ENCODE results near the gene PEPD.

Gene PEPD

DNA sequence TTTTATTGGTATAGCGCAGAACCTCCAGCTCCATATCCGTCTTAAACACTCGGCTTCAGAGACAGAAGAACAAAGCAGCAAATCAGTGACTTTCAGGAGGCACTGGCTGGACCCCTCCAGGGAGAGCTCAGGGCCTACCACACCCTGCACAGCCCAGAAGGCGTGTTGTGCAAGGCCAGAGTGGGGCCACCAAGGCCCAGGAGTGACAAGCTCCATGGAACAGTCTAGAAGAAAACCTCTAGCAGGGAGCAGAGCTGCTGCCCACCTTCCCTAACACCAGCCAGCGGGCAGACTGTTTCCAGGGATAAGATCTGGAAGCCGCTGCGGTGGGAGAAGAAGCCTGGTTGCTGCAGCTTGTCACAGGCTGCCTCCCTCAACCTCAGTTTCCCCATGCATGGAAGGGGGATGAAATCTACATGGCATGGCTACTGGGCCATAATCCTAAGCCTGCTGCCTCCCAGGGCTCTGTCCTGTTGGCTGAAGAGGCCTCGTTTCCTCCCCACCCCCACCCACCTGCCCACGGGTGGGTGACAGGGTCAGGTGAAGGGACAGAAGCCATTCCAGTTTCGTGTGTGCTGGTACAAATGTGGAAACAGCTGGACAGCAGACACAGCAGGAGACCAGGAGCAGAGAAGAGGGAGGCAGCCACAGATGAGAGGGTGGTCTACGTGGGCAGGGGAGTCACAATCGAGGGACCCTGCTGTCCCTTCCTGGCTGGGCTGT is 57.4 kb downstream of the PEPD start:
- POLR2A ChIA-PET, result no interaction called here
- DNase-seq (ENCODE audit: low read depth, low spot score), result no peak
- TF ChIP-seq CTCF (IDR thresholded peaks at IDR 0.05; ENCODE audit: insufficient read depth, low read length, missing control alignments), result no peak
- CTCF ChIA-PET, result interaction anchor here (1.2 to 1.9 kb wide), 2 partner anchors 9 to 34 kb away, joined by 5 to 9 read pairs; no protein-coding TSS in a partner anchor
- no peak overlapping the region for H3K4me3 ChIP-seq (ENCODE audit: low read depth, low read length)

- CTCF ChIA-PET, result interaction anchor here (1.2 to 1.9 kb wide), 2 partner anchors 10 to 33 kb away, joined by 5 to 9 read pairs; no protein-coding TSS in a partner anchor
- TF ChIP-seq CTCF (IDR thresholded peaks at IDR 0.05; ENCODE audit: insufficient read depth, low read length, missing control alignments), result no peak
- POLR2A ChIA-PET, result no interaction called here
- H3K4me3 ChIP-seq (ENCODE audit: low read depth, low read length), result no peak overlapping the region
- no peak for DNase-seq (ENCODE audit: low read depth, low spot score)
These were observed 58.4 kb downstream of the PEPD start for GRCh38 chr19:33463199-33463598.

GRCh38 chr19:33462112-33462791 is 59.3 kb downstream of the PEPD start:
- ChIA-PET POLR2A (no interaction called here), CTCF (no interaction called here)
- no peak for DNase-seq (ENCODE audit: low read depth, low spot score)
- TF ChIP-seq CTCF (IDR thresholded peaks at IDR 0.05; ENCODE audit: insufficient read depth, low read length, missing control alignments), result no peak
- H3K4me3 ChIP-seq (ENCODE audit: low read depth, low read length), result no peak overlapping the region

- no peak for DNase-seq (ENCODE audit: low read depth, low spot score)
- ChIA-PET POLR2A (no interaction called here), CTCF (interaction anchor here (0.9 kb wide), 1 partner anchor 317 kb away, joined by 4 read pairs; no protein-coding TSS in a partner anchor)
- TF ChIP-seq CTCF (IDR thresholded peaks at IDR 0.05; ENCODE audit: insufficient read depth, low read length, missing control alignments), result no peak
- no peak overlapping the region for H3K4me3 ChIP-seq (ENCODE audit: low read depth, low read length)
These were observed 60.1 kb downstream of the PEPD start for GRCh38 chr19:33461256-33462111.

DNA sequence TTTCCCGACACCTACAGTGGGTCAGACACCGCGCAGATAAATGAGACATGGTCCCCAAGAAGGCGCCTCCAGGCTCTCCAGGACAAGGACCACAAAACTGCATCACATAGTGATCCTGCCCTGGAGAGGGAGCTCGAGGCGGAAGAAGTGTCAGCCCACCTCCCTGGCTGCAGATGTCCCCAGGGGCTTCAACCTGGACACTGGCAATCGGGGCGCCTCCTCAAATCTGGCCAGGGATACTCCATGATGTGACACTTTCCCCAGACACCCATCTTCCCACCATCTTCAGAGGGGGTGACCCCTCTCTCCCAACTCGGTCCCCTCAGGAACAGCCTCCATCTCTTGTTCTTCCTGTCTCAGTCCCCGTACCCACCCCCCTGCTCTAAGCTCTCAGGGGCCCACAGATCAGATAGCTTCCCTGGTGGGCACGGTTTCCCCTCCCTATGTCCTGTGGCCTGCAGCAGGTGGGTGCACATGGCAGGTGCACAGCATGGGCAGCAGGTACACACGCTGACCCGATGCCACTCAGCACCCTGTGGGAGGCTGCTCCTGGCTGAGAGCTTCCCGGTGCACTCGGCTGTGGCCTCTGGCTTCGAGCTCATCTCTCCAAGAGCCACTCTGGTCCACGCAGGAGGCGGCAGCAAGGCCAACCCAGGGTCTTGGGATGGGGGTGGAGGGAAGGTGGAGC is 61.2 kb downstream of the PEPD start:
- ChIA-PET CTCF (interaction anchor here (0.9 kb wide), 1 partner anchor 318 kb away, joined by 4 read pairs; no protein-coding TSS in a partner anchor), POLR2A (no interaction called here)
- no peak for DNase-seq (ENCODE audit: low read depth, low spot score)
- no peak for TF ChIP-seq CTCF (IDR thresholded peaks at IDR 0.05; ENCODE audit: insufficient read depth, low read length, missing control alignments)
- H3K4me3 ChIP-seq (ENCODE audit: low read depth, low read length), result no peak overlapping the region
